ENCODE data around the gene SPPL2B. TPM values are rescaled to one million over a fixed set of nuclear protein-coding genes. Genes with fewer than 3 reads are reported as not detected.

Gene SPPL2B
- total and polyA plus RNA-seq, 4 donors: 9.5 to 34.6 (median 21.4) TPM

DNA sequence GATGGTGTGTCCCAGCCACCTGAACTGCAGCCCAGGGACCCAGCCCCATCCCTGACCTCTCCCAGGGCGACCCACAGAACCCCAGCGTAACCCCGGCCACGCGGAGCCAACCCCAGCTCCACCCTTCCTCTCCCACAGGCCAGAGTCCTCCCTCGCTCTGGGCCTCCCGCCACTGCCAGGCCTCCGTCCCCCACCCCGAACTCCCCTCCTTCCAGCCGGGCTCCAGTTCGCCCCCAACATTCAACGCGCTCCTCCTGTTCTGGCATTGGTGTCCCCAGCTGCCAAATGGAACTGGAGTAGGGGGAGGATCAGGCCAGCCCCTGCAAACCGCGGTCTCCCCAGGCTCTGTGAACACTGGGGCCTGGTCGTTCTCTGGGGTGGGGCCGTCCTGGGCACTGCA lies 28.0 kb upstream of the SPPL2B start:
- peaks cover 0 to 3% (median 1%) of the 10 kb centered on the region in 4 donors for H3K27me3 ChIP-seq (ENCODE audit: control insufficient read depth in 4 of 4, insufficient read depth in 4 of 4, low read length in 3 of 4)
- no peak overlapping the region for H3K9ac ChIP-seq (ENCODE audit: low read depth in 1 of 2, low read length in 2 of 2)
- peaks cover 0 to 5% (median 0%) of the 10 kb centered on the region in 4 donors for H3K4me1 ChIP-seq (ENCODE audit: control insufficient read depth in 4 of 4, insufficient read depth in 4 of 4, low read length in 3 of 4)
- no peaks in the 10 kb centered on the region for H3K9me3 ChIP-seq (ENCODE audit: control insufficient read depth in 4 of 4, low read length in 3 of 4)
- DNase-seq (ENCODE audit: low spot score): no peak
- no peak overlapping the region for H3K4me3 ChIP-seq (ENCODE audit: low read depth in 1 of 3, low read length in 3 of 3)
- WGBS: 78% methylated on average over 17 of the region's 17 CpGs
- no peak overlapping the region for H3K27ac ChIP-seq (ENCODE audit: low read depth in 1 of 2, low read length in 2 of 2)
- TF ChIP-seq NR2F2 (IDR thresholded peaks at IDR 0.05): no peak
- TF ChIP-seq, protein P1, sequence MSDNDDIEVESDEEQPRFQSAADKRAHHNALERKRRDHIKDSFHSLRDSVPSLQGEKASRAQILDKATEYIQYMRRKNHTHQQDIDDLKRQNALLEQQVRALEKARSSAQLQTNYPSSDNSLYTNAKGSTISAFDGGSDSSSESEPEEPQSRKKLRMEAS (IDR thresholded peaks at IDR 0.05): no peak
- no peak for TF ChIP-seq EGR1 (IDR thresholded peaks at IDR 0.05; ENCODE audit: low read depth in 2 of 2)
- no peak for TF ChIP-seq RAD21 (IDR thresholded peaks at IDR 0.05)
- no peak for TF ChIP-seq SP1 (IDR thresholded peaks at IDR 0.05)
- no peak for TF ChIP-seq YY1 (IDR thresholded peaks at IDR 0.05)
- TF ChIP-seq TAF1 (conservative IDR thresholded peaks at IDR 0.05): no peak
- TF ChIP-seq HNF4G (IDR thresholded peaks at IDR 0.05): no peak
- TF ChIP-seq FOXA2 (IDR thresholded peaks at IDR 0.05): no peak
- TF ChIP-seq, protein P2, sequence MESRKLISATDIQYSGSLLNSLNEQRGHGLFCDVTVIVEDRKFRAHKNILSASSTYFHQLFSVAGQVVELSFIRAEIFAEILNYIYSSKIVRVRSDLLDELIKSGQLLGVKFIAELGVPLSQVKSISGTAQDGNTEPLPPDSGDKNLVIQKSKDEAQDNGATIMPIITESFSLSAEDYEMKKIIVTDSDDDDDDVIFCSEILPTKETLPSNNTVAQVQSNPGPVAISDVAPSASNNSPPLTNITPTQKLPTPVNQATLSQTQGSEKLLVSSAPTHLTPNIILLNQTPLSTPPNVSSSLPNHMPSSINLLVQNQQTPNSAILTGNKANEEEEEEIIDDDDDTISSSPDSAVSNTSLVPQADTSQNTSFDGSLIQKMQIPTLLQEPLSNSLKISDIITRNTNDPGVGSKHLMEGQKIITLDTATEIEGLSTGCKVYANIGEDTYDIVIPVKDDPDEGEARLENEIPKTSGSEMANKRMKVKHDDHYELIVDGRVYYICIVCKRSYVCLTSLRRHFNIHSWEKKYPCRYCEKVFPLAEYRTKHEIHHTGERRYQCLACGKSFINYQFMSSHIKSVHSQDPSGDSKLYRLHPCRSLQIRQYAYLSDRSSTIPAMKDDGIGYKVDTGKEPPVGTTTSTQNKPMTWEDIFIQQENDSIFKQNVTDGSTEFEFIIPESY (IDR thresholded peaks at IDR 0.05): no peak
- TF ChIP-seq, protein P3, sequence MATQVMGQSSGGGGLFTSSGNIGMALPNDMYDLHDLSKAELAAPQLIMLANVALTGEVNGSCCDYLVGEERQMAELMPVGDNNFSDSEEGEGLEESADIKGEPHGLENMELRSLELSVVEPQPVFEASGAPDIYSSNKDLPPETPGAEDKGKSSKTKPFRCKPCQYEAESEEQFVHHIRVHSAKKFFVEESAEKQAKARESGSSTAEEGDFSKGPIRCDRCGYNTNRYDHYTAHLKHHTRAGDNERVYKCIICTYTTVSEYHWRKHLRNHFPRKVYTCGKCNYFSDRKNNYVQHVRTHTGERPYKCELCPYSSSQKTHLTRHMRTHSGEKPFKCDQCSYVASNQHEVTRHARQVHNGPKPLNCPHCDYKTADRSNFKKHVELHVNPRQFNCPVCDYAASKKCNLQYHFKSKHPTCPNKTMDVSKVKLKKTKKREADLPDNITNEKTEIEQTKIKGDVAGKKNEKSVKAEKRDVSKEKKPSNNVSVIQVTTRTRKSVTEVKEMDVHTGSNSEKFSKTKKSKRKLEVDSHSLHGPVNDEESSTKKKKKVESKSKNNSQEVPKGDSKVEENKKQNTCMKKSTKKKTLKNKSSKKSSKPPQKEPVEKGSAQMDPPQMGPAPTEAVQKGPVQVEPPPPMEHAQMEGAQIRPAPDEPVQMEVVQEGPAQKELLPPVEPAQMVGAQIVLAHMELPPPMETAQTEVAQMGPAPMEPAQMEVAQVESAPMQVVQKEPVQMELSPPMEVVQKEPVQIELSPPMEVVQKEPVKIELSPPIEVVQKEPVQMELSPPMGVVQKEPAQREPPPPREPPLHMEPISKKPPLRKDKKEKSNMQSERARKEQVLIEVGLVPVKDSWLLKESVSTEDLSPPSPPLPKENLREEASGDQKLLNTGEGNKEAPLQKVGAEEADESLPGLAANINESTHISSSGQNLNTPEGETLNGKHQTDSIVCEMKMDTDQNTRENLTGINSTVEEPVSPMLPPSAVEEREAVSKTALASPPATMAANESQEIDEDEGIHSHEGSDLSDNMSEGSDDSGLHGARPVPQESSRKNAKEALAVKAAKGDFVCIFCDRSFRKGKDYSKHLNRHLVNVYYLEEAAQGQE (IDR thresholded peaks at IDR 0.05): no peak
- TF ChIP-seq, protein P4, sequence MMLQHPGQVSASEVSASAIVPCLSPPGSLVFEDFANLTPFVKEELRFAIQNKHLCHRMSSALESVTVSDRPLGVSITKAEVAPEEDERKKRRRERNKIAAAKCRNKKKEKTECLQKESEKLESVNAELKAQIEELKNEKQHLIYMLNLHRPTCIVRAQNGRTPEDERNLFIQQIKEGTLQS (IDR thresholded peaks at IDR 0.05): no peak
- TF ChIP-seq, protein P5, sequence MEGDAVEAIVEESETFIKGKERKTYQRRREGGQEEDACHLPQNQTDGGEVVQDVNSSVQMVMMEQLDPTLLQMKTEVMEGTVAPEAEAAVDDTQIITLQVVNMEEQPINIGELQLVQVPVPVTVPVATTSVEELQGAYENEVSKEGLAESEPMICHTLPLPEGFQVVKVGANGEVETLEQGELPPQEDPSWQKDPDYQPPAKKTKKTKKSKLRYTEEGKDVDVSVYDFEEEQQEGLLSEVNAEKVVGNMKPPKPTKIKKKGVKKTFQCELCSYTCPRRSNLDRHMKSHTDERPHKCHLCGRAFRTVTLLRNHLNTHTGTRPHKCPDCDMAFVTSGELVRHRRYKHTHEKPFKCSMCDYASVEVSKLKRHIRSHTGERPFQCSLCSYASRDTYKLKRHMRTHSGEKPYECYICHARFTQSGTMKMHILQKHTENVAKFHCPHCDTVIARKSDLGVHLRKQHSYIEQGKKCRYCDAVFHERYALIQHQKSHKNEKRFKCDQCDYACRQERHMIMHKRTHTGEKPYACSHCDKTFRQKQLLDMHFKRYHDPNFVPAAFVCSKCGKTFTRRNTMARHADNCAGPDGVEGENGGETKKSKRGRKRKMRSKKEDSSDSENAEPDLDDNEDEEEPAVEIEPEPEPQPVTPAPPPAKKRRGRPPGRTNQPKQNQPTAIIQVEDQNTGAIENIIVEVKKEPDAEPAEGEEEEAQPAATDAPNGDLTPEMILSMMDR (IDR thresholded peaks at IDR 0.05; ENCODE audit: low read depth, low read length, missing input control): no peak
- no peak for TF ChIP-seq FOXA1 (IDR thresholded peaks at IDR 0.05)
- no peak for TF ChIP-seq JUND (IDR thresholded peaks at IDR 0.05)
- TF ChIP-seq GABPA (IDR thresholded peaks at IDR 0.05 in 1 of 2, conservative IDR thresholded peaks at IDR 0.05 in 1 of 2): no peak
- TF ChIP-seq RXRA (IDR thresholded peaks at IDR 0.05): no peak
- no peak for TF ChIP-seq HNF4A (conservative IDR thresholded peaks at IDR 0.05)
- no peaks in the 10 kb centered on the region for H3K36me3 ChIP-seq (ENCODE audit: control insufficient read depth in 4 of 4, insufficient read depth in 3 of 4, low read depth in 1 of 4, low read length in 3 of 4)

Data from liver (tissue), 9 donors.